ENCODE measurements around the gene ZDHHC19.
"Not testable (repeated sequence)": the region's sequence is repeated elsewhere in the genome, so short reads cannot be mapped to it uniquely, and the experiment has no call there.

Gene ZDHHC19

GRCh38 chr3:196165850-196166249 is 45.4 kb downstream of the ZDHHC19 start:
- no peaks in the 10 kb centered on the region for H3K27me3 ChIP-seq (ENCODE audit: insufficient read depth, low read length, poor library complexity)
- no peaks in the 10 kb centered on the region for H3K36me3 ChIP-seq (ENCODE audit: insufficient read depth, low read length)
- H3K27ac ChIP-seq (ENCODE audit: low read length), result peak overlapping the region; percentile 12; the same call in 1 of the 2 replicates
- TF ChIP-seq CTCF (IDR thresholded peaks at IDR 0.05; ENCODE audit: borderline replicate concordance, extremely low read depth, low read length, poor library complexity, severe bottlenecking) (no peak), EZH2 (IDR thresholded peaks at IDR 0.05; ENCODE audit: borderline replicate concordance, low read depth, low read length, severe bottlenecking) (no peak)
- no peak overlapping the region for H3K4me2 ChIP-seq (ENCODE audit: insufficient read depth, low read length)
- no peaks in the 10 kb centered on the region for H3K79me2 ChIP-seq (ENCODE audit: insufficient read depth, low read length)
- ATAC-seq (ENCODE audit: insufficient read depth, low read depth), result no peak
- no peak overlapping the region for H3K4me3 ChIP-seq (ENCODE audit: low read depth in 1 of 2, low read length in 2 of 2)
- DNase-seq, result no peak
- peaks cover 10% of the 10 kb centered on the region for H3K4me1 ChIP-seq (ENCODE audit: insufficient read depth, low read length)
- H4K20me1 ChIP-seq (ENCODE audit: insufficient read depth, low read length), result no peaks in the 10 kb centered on the region; the same call in 1 of the 2 replicates
- no peak overlapping the region for H3K9ac ChIP-seq (ENCODE audit: low read depth, low read length)
- H2AFZ ChIP-seq (ENCODE audit: low read depth, low read length), result no peak overlapping the region
- H3K9me3 ChIP-seq (ENCODE audit: insufficient read depth, low read length, severe bottlenecking), result no peaks in the 10 kb centered on the region

GRCh38 chr3:196165006-196165575 is 46.1 kb downstream of the ZDHHC19 start:
- H3K9me3 ChIP-seq (ENCODE audit: insufficient read depth, low read length, severe bottlenecking); H3K4me2 ChIP-seq (ENCODE audit: insufficient read depth, low read length); ATAC-seq (ENCODE audit: insufficient read depth, low read depth); H2AFZ ChIP-seq (ENCODE audit: low read depth, low read length); H3K4me3 ChIP-seq (ENCODE audit: low read depth in 1 of 2, low read length in 2 of 2); H3K79me2 ChIP-seq (ENCODE audit: insufficient read depth, low read length); DNase-seq; H3K27me3 ChIP-seq (ENCODE audit: insufficient read depth, low read length, poor library complexity); H4K20me1 ChIP-seq (ENCODE audit: insufficient read depth, low read length); H3K9ac ChIP-seq (ENCODE audit: low read depth, low read length); H3K36me3 ChIP-seq (ENCODE audit: insufficient read depth, low read length): not testable (repeated sequence)
- H3K27ac ChIP-seq (ENCODE audit: low read length), result peak overlapping the region; percentile 19; the same call in 1 of the 2 replicates
- H3K4me1 ChIP-seq (ENCODE audit: insufficient read depth, low read length), result peaks cover 18% of the 10 kb centered on the region

GRCh38 chr3:196164576-196164975 is 46.6 kb downstream of the ZDHHC19 start:
- Histone ChIP-seq H3K4me3 (ENCODE audit: low read depth in 1 of 2, low read length in 2 of 2) (no peak overlapping the region), H4K20me1 (ENCODE audit: insufficient read depth, low read length) (no peaks in the 10 kb centered on the region; the same call in 1 of the 2 replicates), H3K4me1 (ENCODE audit: insufficient read depth, low read length) (peaks cover 23% of the 10 kb centered on the region), H3K9me3 (ENCODE audit: insufficient read depth, low read length, severe bottlenecking) (no peaks in the 10 kb centered on the region), H3K79me2 (ENCODE audit: insufficient read depth, low read length) (no peaks in the 10 kb centered on the region), H3K36me3 (ENCODE audit: insufficient read depth, low read length) (no peaks in the 10 kb centered on the region), H2AFZ (ENCODE audit: low read depth, low read length) (no peak overlapping the region), H3K27me3 (ENCODE audit: insufficient read depth, low read length, poor library complexity) (no peaks in the 10 kb centered on the region), H3K9ac (ENCODE audit: low read depth, low read length) (no peak overlapping the region), H3K27ac (ENCODE audit: low read length) (0 out of 2 replicates have a peak overlapping the region, but pooled peaks have one; percentile 4), H3K4me2 (ENCODE audit: insufficient read depth, low read length) (no peak overlapping the region)
- ATAC-seq (ENCODE audit: insufficient read depth, low read depth) (no peak), DNase-seq (no peak)
- TF ChIP-seq CTCF (IDR thresholded peaks at IDR 0.05; ENCODE audit: borderline replicate concordance, extremely low read depth, low read length, poor library complexity, severe bottlenecking) (no peak), EZH2 (IDR thresholded peaks at IDR 0.05; ENCODE audit: borderline replicate concordance, low read depth, low read length, severe bottlenecking) (no peak)

- Histone ChIP-seq H3K9me3 (ENCODE audit: insufficient read depth, low read length, severe bottlenecking) (no peaks in the 10 kb centered on the region), H4K20me1 (ENCODE audit: insufficient read depth, low read length) (no peaks in the 10 kb centered on the region; the same call in 1 of the 2 replicates), H3K4me1 (ENCODE audit: insufficient read depth, low read length) (peaks cover 24% of the 10 kb centered on the region), H3K9ac (ENCODE audit: low read depth, low read length) (no peak overlapping the region), H3K4me3 (ENCODE audit: low read depth in 1 of 2, low read length in 2 of 2) (no peak overlapping the region), H3K4me2 (ENCODE audit: insufficient read depth, low read length) (no peak overlapping the region), H3K79me2 (ENCODE audit: insufficient read depth, low read length) (no peaks in the 10 kb centered on the region), H2AFZ (ENCODE audit: low read depth, low read length) (no peak overlapping the region), H3K27me3 (ENCODE audit: insufficient read depth, low read length, poor library complexity) (no peaks in the 10 kb centered on the region), H3K27ac (ENCODE audit: low read length) (peak overlapping the region; percentile 38), H3K36me3 (ENCODE audit: insufficient read depth, low read length) (no peaks in the 10 kb centered on the region)
- no peak for DNase-seq
- no peak for TF ChIP-seq CTCF (IDR thresholded peaks at IDR 0.05; ENCODE audit: borderline replicate concordance, extremely low read depth, low read length, poor library complexity, severe bottlenecking)
- TF ChIP-seq EZH2 (IDR thresholded peaks at IDR 0.05; ENCODE audit: borderline replicate concordance, low read depth, low read length, severe bottlenecking), result no peak
- no peak for ATAC-seq (ENCODE audit: insufficient read depth, low read depth)
Observed at GRCh38 chr3:196163666-196164493, 47.3 kb downstream of the ZDHHC19 start.

Data from DND-41 (cell line).